ENCODE measurements around the gene DMWD. TPM values are rescaled to one million over a fixed set of nuclear protein-coding genes. Genes with fewer than 3 reads are reported as not detected.

Gene DMWD
- total RNA-seq, 1 donor from 2014 or later: 77.3 TPM

DNA sequence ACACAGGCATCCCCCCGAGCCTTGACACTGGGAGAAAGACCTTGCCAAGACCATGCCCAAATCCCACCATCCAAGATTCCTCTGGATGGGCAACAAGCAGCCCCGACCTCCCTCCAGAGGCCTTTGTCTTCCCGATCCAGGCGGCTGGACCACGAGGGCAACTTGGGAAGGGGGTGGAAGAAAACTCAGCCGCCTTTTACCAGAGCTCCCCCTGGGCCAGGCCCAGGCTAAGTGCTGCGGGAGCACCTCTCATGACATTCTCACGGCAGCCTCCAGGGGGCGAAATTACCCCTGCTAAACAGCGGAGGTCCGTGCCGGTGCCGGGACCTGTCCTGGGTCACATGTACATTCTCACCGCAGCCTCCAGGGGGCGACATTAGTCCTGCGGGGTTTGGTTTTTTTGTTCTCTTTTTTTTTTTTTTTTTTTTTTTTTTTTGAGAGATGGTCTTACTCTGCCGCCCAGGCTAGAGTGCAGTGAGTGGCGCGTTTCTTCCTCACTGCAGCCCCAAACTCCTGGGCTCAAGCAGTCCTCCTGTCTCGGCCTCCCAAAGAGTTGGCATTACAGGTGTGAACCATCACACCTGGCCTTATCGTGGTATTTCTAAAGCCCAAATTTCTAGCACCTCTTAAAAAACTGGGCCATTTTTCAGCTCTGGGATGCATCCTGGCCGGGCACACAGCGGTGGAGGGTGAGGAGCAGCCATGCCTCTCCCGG lies 24.5 kb upstream of the DMWD start:
- peak; percentile 94 for DNase-seq
- POLR2A ChIA-PET: interaction anchor here (0.5 to 1.9 kb wide), 6 partner anchors 30 to 815 kb away, joined by 3 to 7 read pairs (median 3); partner anchors contain the start of genes IRF2BP1 and MYPOP
- H3K36me3 Mint-ChIP-seq (ENCODE audit: low read depth): peaks cover 27% of the 10 kb centered on the region
- H3K4me3 Mint-ChIP-seq: no peak overlapping the region
- no peaks in the 10 kb centered on the region for H3K9me3 Mint-ChIP-seq
- ATAC-seq (ENCODE audit: low read depth): peak; percentile 100
- TF ChIP-seq CTCF (IDR thresholded peaks at IDR 0.05): peak; percentile 65
- CTCF ChIA-PET: interaction anchor here (0.6 to 2.2 kb wide), 9 partner anchors 11 to 85 kb away, joined by 3 to 9 read pairs (median 4); partner anchors contain the start of gene MYPOP
- H3K27me3 Mint-ChIP-seq: no peaks in the 10 kb centered on the region
- peaks cover 9% of the 10 kb centered on the region for H3K4me1 Mint-ChIP-seq
- H3K27ac Mint-ChIP-seq: peak overlapping the region; percentile 68
- intact Hi-C loops (cut with micrococcal nuclease): loop anchor here (1.0 to 5.0 kb wide), 7 partner anchors 45 to 450 kb away; no protein-coding TSS in a partner anchor

DNA sequence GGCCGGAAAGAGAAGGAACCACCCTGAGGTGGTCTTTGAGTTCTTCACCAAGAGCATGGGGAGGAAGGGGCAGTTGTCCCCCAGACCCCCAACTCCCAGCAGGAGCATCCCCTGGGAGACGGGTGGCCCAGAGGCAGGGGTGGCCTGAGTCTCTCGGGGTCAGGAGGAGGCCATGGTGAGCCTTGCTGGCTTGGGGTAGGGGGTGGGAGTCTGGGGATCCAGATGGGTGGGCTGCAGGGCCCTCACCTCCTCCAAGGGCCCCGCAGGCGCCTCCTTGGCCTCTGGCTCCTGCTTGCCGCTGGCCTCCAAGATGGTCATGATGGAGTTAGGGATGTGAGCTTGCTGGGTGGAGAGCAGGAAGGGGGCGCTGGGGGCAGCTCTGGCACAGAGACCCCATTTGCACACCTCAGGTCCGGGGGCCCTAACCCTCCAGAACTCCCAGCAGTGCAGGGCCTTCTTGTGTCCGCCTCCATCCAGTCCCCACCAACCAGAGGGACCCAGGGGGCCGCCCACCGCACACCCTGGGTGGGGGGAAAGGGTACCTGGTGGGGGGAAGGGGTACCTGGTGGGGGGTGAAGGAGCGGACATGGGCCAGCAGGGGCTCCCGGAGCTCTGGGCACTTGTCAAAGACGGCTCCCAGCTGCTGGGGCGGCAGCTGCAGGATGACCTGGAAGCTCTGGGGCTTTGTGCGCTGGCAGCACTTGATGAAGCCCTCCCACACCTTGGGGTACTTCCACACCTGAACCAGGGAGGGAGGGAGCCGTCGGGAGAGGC lies 23.8 kb upstream of the DMWD start:
- Mint-ChIP-seq H3K9me3 (no peaks in the 10 kb centered on the region), H3K4me1 (peaks cover 9% of the 10 kb centered on the region), H3K4me3 (no peak overlapping the region), H3K27me3 (no peaks in the 10 kb centered on the region), H3K36me3 (ENCODE audit: low read depth) (peaks cover 21% of the 10 kb centered on the region), H3K27ac (no peak overlapping the region)
- DNase-seq (no peak), ATAC-seq (ENCODE audit: low read depth) (no peak)
- no peak for TF ChIP-seq CTCF (IDR thresholded peaks at IDR 0.05)
- ChIA-PET POLR2A (interaction anchor here (0.6 to 1.0 kb wide), 6 partner anchors 42 to 814 kb away, joined by 3 to 9 read pairs (median 3); partner anchors contain the start of gene MYPOP), CTCF (interaction anchor here (0.6 to 2.2 kb wide), 8 partner anchors 12 to 86 kb away, joined by 3 to 9 read pairs (median 4); partner anchors contain the start of gene MYPOP)
- intact Hi-C loops (cut with micrococcal nuclease): loop anchor here (1.0 to 5.0 kb wide), 7 partner anchors 46 to 451 kb away; no protein-coding TSS in a partner anchor

DNA sequence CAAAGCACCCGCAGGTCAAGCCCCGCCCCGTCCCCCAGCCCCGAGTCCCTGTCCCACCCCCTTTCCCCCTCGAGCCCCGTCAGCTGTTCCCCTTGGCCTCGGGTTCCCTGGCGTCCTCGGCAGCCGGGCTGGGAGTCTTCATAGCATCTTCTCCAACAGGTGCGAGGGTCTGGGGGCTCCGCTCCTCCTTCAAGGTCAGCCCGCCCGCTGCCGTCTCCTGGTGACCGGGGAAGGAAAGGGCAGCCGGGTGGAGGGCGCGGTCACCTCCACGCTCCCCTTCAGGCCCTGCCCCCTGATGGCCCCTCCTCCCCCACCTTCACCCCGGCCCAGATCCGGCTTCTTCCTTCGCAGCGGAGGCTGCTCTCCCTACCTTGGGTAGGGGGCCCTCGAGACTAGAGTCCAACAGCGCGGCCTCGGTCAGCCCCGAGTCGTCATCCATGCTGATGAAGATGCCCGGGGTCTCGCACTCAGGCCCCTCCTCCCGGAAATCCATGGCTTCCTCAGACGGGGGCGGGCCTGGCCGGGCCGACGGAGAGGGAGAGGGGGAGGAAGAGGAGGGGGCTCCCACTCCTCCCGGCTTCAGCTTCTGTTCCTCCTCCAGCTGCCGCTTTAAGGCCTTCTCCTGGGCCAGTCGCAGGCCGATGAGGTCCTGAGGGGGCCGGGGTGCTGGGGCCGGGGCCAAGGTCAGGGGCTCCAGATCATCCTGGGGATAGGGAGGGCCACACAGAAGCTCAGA lies 23.0 kb upstream of the DMWD start:
- Mint-ChIP-seq H3K4me1 (peaks cover 9% of the 10 kb centered on the region), H3K36me3 (ENCODE audit: low read depth) (peaks cover 16% of the 10 kb centered on the region), H3K4me3 (peak overlapping the region; percentile 28), H3K27me3 (no peaks in the 10 kb centered on the region), H3K9me3 (no peaks in the 10 kb centered on the region), H3K27ac (no peak overlapping the region)
- intact Hi-C loops (cut with micrococcal nuclease): loop anchor here (5.0 kb wide), 2 partner anchors 372 to 452 kb away; no protein-coding TSS in a partner anchor
- POLR2A ChIA-PET: interaction anchor here (0.6 to 1.0 kb wide), 3 partner anchors 21 to 203 kb away, joined by 3 to 9 read pairs (median 4); no protein-coding TSS in a partner anchor
- ATAC-seq (ENCODE audit: low read depth): no peak
- CTCF ChIA-PET: interaction anchor here (2.2 kb wide), 1 partner anchor 16 kb away, joined by 9 read pairs; no protein-coding TSS in a partner anchor
- no peak for TF ChIP-seq CTCF (IDR thresholded peaks at IDR 0.05)
- no peak for DNase-seq

DNA sequence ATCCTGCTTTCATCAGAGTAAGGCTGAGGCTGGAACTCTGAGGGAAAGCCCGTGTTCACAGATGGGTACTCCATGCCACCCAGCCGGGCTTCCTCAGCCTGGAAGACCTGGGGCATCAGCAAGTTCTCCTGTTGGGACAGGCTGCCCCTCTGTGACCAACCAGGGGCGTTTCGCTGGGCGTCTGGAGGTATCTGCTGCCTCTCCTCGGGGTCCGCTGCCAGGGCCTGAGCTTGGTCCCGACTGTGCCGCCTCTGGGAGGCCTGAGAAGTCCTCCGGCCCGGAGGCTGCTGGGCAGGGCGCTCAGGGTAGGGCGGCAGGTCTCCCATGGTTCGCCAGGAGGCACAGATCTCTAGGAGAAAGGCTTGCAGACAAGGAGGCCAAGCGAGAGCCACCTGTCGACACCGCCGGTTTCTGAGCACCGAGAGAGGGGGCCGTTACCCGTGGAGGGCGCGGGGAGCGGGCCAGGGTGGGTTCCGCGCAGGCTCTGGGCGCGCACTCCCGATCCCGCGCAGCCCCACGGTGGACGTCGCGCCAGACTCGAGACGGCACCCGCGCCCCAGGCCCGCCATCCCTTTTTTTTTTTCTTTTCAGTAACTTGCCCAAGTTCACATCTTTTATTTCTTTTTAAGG lies 22.3 kb upstream of the DMWD start, which contains the start of gene RSPH6A:
RSPH6A (minus strand) TSS at position 458 of the 630 bp plus-strand sequence; CDS start at position 326, 132 bp downstream.
- H3K27ac Mint-ChIP-seq: no peak within 1 kb of the TSS
- no peak for TF ChIP-seq CTCF (IDR thresholded peaks at IDR 0.05)
- ChIA-PET POLR2A (interaction anchor here (0.5 kb wide), 1 partner anchor 87 kb away, joined by 5 read pairs; no protein-coding TSS in a partner anchor), CTCF (no interaction called here)
- H3K27me3 Mint-ChIP-seq: no peaks in the 10 kb centered on the region
- intact Hi-C loops (cut with micrococcal nuclease): loop anchor here (5.0 kb wide), 2 partner anchors 372 to 452 kb away; no protein-coding TSS in a partner anchor
- H3K4me1 Mint-ChIP-seq: peaks cover 9% of the 10 kb centered on the region
- DNase-seq (no peak), ATAC-seq (ENCODE audit: low read depth) (no peak)
- H3K36me3 Mint-ChIP-seq (ENCODE audit: low read depth): peaks cover 10% of the 10 kb centered on the region
- peak within 1 kb of the TSS; percentile 28 for H3K4me3 Mint-ChIP-seq
- H3K9me3 Mint-ChIP-seq: no peaks in the 10 kb centered on the region

All from activated B cell treated with CpG ODN at 0.5 μM for 24 hours (primary cell).